Prostate gland (tissue), 2 donors: ENCODE results near the gene MYH9. TPM values are rescaled to one million over a fixed set of nuclear protein-coding genes. Genes with fewer than 3 reads are reported as not detected.
A peak's percentile ranks its signal among the peaks of the same experiment; 100 is the strongest.

Experiments
- DNase-seq: peaks from one replicate; pipeline ENCODE4 v3.0.0-alpha.2; 2019; ENCODE audit warnings: low spot score
- H3K27ac ChIP-seq, 2 donors: fragments of 200-600 bp; sonication (generic); 2 replicates each; pipeline ENCODE4 v1.5.1; 2017 to 2019
- H3K27me3 ChIP-seq: fragments of 200-600 bp; sonication (generic); replicated peaks from 2 replicates; pipeline ENCODE4 v1.5.1; 2019; ENCODE audit not compliant: insufficient read depth
- H3K36me3 ChIP-seq, 2 donors: fragments of 200-600 bp; sonication (generic); 1 replicate in 1 of 2; 2 replicates in 1 of 2; pipeline versions ENCODE4 v1.5.1 to v1.8.1; 2017 to 2019
- H3K4me1 ChIP-seq: fragments of 200-600 bp; sonication (generic); replicated peaks from 2 replicates; pipeline ENCODE4 v1.5.1; 2019
- H3K4me3 ChIP-seq, 2 donors: fragments of 200-600 bp; sonication (generic); 2 replicates each; pipeline ENCODE4 v1.5.1; 2017 to 2019
- H3K9me3 ChIP-seq: fragments of 200-600 bp; sonication (generic); 2 replicates; pipeline ENCODE4 v1.5.1; 2017
- POLR2A ChIP-seq: fragments of 450-650 bp; IDR thresholded peaks from one replicate; pipeline ENCODE4 v1.6.1; 2016; ENCODE audit warnings: antibody characterized with exemption, mild to moderate bottlenecking
- POLR2AphosphoS5 ChIP-seq: sonication (generic); formaldehyde crosslinking; IDR thresholded peaks from one replicate; pipeline ENCODE4 v1.6.1; 2017; ENCODE audit warnings: antibody characterized with exemption
- WGBS: methylation state at CpG from one replicate; pipeline ENCODE4 v1.1.5; 2018; 5-methylcytosine and 5-hydroxymethylcytosine counted together
- intact Hi-C: fragments of 100-400 bp; cut with DNase I; formaldehyde crosslinking; loops from one replicate; pipeline ENCODE4 v1.14.2; 2022
- total RNA-seq, 2 donors: library from RNA; depleted of rRNA; stranded (reverse); fragments of >200 nt; gene quantifications; one replicate each; pipeline ENCODE4 v1.1.0, GENCODE V29; 2016
- TF ChIP-seq, protein P1 (sequence below), 4 experiments: fragments of 200-600 bp in 2 of 4; fragments of 450-650 bp in 2 of 4; sonication (generic) in 2 of 4; IDR thresholded peaks; 1 replicate in 3 of 4; 2 replicates in 1 of 4; pipeline ENCODE4 v1.5.1; 2016 to 2019; ENCODE audit warnings: antibody characterized with exemption in 4 of 4, mild to moderate bottlenecking in 2 of 4, moderate library complexity in 2 of 4

MYH9 gene
- total RNA-seq, 2 donors from 2014 or later = 295 to 329 TPM

- WGBS = 87% methylated on average over 16 of the region's 16 CpGs
- intact Hi-C loops = no loop called here
- TF ChIP-seq POLR2AphosphoS5 (no peak), POLR2A (no peak)
- TF ChIP-seq, protein P1, sequence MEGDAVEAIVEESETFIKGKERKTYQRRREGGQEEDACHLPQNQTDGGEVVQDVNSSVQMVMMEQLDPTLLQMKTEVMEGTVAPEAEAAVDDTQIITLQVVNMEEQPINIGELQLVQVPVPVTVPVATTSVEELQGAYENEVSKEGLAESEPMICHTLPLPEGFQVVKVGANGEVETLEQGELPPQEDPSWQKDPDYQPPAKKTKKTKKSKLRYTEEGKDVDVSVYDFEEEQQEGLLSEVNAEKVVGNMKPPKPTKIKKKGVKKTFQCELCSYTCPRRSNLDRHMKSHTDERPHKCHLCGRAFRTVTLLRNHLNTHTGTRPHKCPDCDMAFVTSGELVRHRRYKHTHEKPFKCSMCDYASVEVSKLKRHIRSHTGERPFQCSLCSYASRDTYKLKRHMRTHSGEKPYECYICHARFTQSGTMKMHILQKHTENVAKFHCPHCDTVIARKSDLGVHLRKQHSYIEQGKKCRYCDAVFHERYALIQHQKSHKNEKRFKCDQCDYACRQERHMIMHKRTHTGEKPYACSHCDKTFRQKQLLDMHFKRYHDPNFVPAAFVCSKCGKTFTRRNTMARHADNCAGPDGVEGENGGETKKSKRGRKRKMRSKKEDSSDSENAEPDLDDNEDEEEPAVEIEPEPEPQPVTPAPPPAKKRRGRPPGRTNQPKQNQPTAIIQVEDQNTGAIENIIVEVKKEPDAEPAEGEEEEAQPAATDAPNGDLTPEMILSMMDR (IDR thresholded peaks at IDR 0.05) = no peak
- Histone ChIP-seq H3K27me3 (no peaks in the 10 kb centered on the region), H3K27ac (no peak overlapping the region), H3K36me3 (no peaks in the 10 kb centered on the region), H3K9me3 (no peaks in the 10 kb centered on the region), H3K4me1 (no peaks in the 10 kb centered on the region), H3K4me3 (no peak overlapping the region)
- no peak for DNase-seq
These were observed 36.0 kb upstream of the MYH9 start for GRCh38 chr22:36423461-36424404.

DNA sequence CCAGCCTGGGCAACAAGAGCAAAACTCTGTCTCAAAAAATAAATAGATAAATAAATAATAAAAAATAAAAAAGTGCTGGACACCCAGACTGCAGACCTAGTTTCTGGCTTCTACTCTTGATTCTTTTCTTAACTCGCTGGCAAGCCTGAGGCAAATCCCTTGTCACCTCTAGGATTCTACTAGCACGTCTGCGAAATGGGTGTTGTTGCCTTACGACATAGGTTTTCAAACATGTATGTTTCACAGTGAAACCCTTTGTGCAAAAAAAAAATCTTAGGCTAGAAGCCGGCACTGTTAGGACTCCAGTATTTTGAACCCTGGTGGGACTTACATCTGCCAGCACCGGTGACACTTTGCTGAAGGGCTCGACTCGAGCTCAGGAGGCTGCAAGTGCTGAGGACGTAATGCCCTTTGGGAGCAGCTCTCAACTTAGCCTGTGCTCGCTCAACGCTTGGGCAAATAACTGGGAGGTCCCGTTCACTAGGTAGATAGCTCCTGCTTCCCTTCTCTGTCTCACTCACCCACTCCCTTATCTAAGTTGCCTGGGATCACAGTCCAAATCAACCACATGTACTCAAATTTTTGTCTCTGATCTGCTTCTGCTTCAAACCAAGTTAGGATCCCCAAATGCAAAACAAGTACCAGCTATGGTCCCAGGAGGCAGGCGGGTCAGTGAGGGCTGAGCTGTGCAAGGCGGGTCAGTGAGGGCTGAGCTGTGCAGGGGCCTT is 34.7 kb upstream of the MYH9 start:
- Histone ChIP-seq H3K4me3 (no peak overlapping the region), H3K36me3 (no peaks in the 10 kb centered on the region), H3K27ac (no peak overlapping the region), H3K4me1 (no peaks in the 10 kb centered on the region), H3K9me3 (no peaks in the 10 kb centered on the region), H3K27me3 (no peaks in the 10 kb centered on the region)
- intact Hi-C loops = no loop called here
- DNase-seq = no peak
- WGBS = 88% methylated on average over 14 of the region's 14 CpGs
- TF ChIP-seq, protein P1 (IDR thresholded peaks at IDR 0.05) = no peak
- TF ChIP-seq POLR2AphosphoS5 (no peak), POLR2A (no peak)

- Histone ChIP-seq H3K27me3 (no peaks in the 10 kb centered on the region), H3K4me1 (no peaks in the 10 kb centered on the region), H3K36me3 (no peaks in the 10 kb centered on the region), H3K9me3 (no peaks in the 10 kb centered on the region), H3K27ac (peak overlapping the region; percentile 63 to 64), H3K4me3 (no peak overlapping the region)
- TF ChIP-seq POLR2AphosphoS5 (no peak), POLR2A (no peak)
- TF ChIP-seq, protein P1 (IDR thresholded peaks at IDR 0.05) = no peak
- DNase-seq = no peak
- intact Hi-C loops = no loop called here
- WGBS = 80% methylated on average over 21 of the region's 21 CpGs
These were observed 32.4 kb upstream of the MYH9 start for GRCh38 chr22:36419912-36420882.

DNA sequence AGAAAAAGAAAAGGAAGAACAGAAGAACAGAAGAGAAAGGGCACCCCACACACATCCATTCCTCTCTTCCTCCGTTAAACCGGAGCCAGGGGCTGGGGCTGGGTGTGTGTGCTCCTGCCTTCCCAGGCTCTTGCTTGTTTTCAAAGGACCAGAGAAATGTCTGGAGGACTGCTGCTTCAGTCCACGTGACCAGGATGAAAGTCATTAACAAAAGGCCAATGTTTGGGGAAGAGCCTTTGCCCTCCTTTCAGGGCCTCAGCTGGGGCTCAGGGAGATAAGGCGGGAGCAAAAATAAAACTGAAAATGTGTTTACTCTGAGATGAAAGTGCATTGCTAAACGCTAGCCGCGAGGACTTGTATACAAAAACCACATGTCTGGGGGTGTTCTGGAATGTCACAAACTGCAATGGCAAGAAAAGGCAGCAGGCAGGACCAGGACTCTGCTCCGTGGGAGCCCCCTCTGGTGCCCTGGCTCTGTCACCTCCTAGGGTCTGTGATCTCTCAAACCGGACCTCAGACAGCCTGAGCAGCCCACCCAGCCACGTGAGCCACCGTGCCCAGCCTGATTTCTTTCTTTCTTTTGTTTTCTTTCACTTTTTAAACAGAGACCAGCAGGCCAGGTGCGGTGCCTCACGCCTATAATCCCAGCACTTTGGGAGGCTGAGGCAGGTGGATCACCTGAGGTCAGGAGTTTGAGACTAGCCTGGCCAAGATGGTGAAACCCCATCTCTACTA is 31.6 kb upstream of the MYH9 start:
- DNase-seq = no peak
- no peaks in the 10 kb centered on the region for H3K36me3 ChIP-seq
- no peaks in the 10 kb centered on the region for H3K4me1 ChIP-seq
- intact Hi-C loops = no loop called here
- peak overlapping the region; percentile 63 to 64 for H3K27ac ChIP-seq
- no peaks in the 10 kb centered on the region for H3K27me3 ChIP-seq
- 19% methylated on average over 13 of the region's 13 CpGs for WGBS
- H3K4me3 ChIP-seq = no peak overlapping the region
- TF ChIP-seq POLR2A (no peak), POLR2AphosphoS5 (peak; percentile 61)
- TF ChIP-seq, protein P1 (IDR thresholded peaks at IDR 0.05) = no peak
- no peaks in the 10 kb centered on the region for H3K9me3 ChIP-seq
